ENCODE results near the gene MRPL52.

DNA sequence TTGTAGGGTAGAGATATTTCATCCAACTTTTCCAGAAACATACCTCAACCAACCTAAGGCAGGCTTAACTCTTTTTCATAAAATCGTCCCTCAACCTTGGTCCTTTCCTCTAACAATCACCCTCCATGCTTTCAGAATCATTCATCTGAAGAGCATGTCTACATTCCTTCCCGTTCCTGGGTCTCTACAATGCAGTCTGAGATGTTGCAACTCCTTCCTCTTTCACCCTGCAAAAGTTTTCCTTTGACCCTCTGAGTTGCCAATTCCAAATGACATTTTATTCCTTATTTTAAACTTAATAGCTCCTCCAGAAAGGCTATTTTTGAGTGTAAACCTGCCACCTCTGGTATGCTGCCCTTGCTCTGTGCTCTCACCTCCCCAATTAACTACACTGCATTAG is 31.2 kb upstream of the MRPL52 start:
- TF ChIP-seq, protein P1, sequence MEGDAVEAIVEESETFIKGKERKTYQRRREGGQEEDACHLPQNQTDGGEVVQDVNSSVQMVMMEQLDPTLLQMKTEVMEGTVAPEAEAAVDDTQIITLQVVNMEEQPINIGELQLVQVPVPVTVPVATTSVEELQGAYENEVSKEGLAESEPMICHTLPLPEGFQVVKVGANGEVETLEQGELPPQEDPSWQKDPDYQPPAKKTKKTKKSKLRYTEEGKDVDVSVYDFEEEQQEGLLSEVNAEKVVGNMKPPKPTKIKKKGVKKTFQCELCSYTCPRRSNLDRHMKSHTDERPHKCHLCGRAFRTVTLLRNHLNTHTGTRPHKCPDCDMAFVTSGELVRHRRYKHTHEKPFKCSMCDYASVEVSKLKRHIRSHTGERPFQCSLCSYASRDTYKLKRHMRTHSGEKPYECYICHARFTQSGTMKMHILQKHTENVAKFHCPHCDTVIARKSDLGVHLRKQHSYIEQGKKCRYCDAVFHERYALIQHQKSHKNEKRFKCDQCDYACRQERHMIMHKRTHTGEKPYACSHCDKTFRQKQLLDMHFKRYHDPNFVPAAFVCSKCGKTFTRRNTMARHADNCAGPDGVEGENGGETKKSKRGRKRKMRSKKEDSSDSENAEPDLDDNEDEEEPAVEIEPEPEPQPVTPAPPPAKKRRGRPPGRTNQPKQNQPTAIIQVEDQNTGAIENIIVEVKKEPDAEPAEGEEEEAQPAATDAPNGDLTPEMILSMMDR (IDR thresholded peaks at IDR 0.05), result no peak
- no peak for TF ChIP-seq POLR2A (IDR thresholded peaks at IDR 0.05)

Measured in lower leg skin (tissue), 3 donors.